GM12892 (cell line): ENCODE data around the gene C3orf22.

Experiments
- POLR2A ChIP-seq: IDR thresholded peaks from 2 replicates; pipeline ENCODE4 v1.6.1; 2011; ENCODE audit warnings: low read depth, low read length, control low read depth
- TAF1 ChIP-seq: IDR thresholded peaks from 2 replicates; pipeline ENCODE4 v1.6.1; 2011; ENCODE audit warnings: low read depth, mild to moderate bottlenecking, control low read depth, low read length, borderline replicate concordance

DNA sequence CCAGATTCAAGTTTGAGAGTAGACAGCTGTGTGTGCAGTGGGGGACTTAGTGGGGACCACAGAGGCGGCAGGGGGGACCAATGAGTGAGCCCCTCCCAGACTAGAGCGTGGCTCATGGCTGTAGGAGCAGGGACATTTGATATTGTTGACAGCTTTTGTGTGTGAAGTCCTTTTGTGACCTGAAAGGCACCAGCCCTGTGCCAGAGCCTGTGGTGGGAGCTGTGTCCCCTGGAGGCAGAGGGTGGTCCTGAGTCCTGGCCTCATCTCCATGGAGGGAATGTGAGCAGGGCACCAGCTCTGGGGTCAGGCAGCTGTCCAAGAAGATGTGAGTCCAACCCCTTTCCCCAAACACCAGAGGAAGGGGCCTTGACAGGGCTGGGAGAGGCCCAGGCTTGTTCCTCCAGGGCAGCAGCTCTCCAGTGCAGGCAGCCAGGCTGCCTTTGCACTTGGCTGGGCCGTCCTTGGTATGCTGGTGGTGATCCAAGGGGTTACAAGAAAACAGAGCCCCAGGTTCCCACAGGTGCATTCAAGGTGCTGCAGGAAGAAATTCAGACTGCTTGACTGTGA is 10.1 kb upstream of the C3orf22 start:
- TF ChIP-seq POLR2A, result no peak
- no peak for TF ChIP-seq TAF1
